HG02870 (cell line): Measurements from ENCODE around the gene ZNF362.
"Not testable (repeated sequence)": the region's sequence is repeated elsewhere in the genome, so short reads cannot be mapped to it uniquely, and the experiment has no call there.

Experiments used
- ATAC-seq: cut with Tn5 transposase; IDR thresholded peaks from one replicate; pipeline ENCODE4 v1.9.1; 2021; ENCODE audit warnings: mild to moderate bottlenecking, moderate library complexity; ENCODE audit not compliant: unreplicated experiment

ZNF362 gene, protein sequence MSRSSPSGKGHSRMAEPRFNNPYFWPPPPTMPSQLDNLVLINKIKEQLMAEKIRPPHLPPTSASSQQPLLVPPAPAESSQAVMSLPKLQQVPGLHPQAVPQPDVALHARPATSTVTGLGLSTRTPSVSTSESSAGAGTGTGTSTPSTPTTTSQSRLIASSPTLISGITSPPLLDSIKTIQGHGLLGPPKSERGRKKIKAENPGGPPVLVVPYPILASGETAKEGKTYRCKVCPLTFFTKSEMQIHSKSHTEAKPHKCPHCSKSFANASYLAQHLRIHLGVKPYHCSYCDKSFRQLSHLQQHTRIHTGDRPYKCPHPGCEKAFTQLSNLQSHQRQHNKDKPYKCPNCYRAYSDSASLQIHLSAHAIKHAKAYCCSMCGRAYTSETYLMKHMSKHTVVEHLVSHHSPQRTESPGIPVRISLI

GRCh38 chr1:33256471-33257206 is at the start of gene ZNF362:
Gene ZNF362, plus strand, starts transcription at chr1:33256492. Its CDS starts 14,083 bp downstream, at chr1:33270575.
- peak; percentile 51 for ATAC-seq

DNA sequence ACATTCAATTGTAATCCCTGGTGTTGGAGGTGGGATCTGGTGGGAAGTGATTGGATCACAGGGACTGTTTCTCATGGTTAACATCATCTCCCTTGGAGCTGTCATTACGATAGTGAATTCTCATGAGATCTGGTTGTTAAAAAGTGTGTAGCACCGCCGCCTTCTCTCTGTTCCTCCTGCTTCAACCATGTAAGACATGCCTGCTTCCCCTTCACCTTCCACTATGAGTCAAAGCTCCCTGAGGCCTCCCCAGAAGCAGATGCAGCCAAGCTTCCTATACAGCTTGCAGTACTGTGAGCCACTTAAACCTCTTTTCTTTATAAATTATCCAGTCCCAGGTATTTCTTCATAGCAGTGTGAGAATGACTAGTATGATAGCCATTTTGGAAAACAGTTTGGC is 44.3 kb upstream of the ZNF362 start:
- ATAC-seq: no peak

DNA sequence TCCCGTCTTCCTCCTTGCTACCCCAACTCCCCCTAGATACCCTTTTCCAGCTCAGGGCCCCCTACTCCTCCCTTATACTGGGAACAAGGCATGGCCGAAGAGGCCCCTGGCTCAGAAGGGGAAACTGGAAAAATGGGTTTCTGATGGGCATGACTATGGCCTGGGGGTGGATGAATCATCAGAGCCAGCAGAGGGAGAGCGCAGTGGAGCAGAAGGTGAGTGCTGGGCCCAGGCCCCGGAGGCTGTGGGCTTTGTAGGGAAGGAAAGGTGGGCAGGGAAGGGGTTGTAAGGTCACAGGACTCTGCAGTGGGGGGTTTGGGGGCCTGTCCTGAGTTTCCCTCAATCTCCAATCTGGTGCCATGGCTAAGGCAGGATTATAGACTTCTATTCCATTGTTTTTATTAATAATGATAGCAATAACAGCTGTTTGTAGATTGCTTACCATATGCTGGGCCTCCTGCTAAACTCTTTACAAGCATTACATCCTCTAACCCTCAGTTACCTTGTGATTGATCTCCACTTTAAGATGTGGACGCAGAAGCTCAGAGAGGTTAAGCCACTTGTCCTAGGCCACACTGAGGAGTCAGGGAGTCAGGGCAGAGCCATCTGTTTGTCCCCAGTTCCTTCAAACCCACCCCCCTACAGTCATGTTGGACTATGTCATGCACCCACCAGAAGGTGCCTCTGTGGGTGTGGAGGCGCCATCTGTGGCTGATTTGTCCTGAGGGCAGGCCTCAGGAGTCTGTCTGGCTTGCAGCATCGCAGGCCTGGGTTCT is 36.2 kb upstream of the ZNF362 start:
- ATAC-seq: no peak

DNA sequence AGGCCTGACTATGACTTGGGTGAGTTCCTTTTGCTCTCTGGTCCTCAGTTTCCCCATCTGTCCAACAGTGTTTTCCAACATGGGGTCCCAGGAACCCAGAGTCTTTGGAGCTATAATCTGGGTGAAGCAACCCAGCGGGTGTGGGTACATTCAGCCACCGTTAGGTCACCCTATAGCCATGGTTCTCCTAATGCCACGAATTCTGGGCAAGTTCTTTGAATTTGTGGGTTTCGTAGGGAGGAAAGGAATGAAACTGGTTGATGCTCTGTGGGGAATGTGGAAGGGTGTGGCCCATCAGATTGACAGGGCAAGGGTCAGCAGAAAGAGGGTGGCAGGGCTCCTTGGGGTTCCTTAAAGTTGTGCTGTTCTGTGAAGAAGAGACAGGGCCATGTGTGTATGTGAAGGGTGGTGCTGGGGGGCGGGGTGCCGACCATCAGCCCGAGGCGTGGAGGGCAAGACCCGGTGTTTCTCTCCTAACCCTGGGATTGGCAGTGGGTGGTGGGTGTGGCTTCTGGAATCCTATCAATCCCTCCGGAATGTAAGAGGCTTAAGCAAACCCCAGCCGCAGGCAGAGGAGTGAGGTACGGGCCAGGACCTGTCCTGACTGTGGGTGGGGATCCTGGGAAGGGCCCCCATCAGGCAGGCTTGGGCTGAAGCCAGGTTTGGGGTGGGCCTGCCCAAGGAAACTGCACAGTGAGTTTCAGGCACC is 35.5 kb upstream of the ZNF362 start:
- no peak for ATAC-seq

- ATAC-seq: no peak
Observed at GRCh38 chr1:33221385-33221758, 34.9 kb upstream of the ZNF362 start.

- ATAC-seq: no peak
Observed at GRCh38 chr1:33222381-33222780, 33.9 kb upstream of the ZNF362 start.

- ATAC-seq: no peak
Observed at GRCh38 chr1:33224166-33224707, 32.1 kb upstream of the ZNF362 start.

- ATAC-seq: no peak
Observed at GRCh38 chr1:33225586-33225985, 30.7 kb upstream of the ZNF362 start.

- no peak for ATAC-seq
Observed at GRCh38 chr1:33228935-33229487, 27.3 kb upstream of the ZNF362 start.

DNA sequence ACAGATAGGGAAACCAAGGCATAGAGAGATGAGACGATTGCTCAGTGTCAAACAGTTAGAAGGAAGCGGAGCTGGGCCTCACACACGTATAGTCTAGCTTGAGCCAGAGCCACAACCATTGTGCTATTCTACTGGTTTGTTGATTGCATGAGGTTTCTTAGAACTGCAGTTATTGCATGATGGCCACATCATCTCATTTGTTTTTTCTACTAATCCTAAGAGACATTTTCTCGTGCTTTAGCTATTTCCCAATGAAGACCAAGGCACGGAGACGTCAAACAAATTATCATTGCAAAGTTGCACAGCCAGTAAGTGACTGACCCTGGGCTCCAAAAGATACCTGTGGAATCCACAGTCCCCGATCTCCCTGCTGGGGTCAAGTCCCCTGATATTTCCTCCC is 25.1 kb upstream of the ZNF362 start:
- no peak for ATAC-seq

GRCh38 chr1:33232716-33233115 is 23.6 kb upstream of the ZNF362 start:
- ATAC-seq: peak; percentile 54

- no peak for ATAC-seq
Observed at GRCh38 chr1:33234131-33234530, 22.2 kb upstream of the ZNF362 start.

GRCh38 chr1:33234588-33234990 is 21.7 kb upstream of the ZNF362 start:
- no peak for ATAC-seq

DNA sequence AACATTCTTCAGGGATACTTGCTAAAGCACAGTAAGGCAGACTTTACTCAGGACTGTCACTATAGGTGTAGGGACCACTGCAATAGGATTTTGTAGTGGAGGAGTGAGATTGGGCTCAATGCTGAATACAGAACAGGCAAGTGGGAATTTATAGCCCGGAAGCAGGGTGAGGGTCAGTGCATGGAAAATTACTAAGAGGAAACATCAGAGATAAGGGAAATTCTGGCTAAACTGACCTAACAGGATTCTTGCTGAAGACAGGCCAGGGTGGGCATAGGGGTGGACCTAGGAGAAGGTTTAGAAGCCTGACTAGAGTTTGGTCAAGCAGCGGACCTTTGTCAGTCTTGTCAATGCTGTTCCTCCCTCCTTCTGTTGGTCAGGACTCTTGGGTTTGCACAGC is 20.8 kb upstream of the ZNF362 start:
- no peak for ATAC-seq

GRCh38 chr1:33236498-33236897 is 19.8 kb upstream of the ZNF362 start:
- ATAC-seq: no peak

- no peak for ATAC-seq
Observed at GRCh38 chr1:33237579-33237978, 18.7 kb upstream of the ZNF362 start.

DNA sequence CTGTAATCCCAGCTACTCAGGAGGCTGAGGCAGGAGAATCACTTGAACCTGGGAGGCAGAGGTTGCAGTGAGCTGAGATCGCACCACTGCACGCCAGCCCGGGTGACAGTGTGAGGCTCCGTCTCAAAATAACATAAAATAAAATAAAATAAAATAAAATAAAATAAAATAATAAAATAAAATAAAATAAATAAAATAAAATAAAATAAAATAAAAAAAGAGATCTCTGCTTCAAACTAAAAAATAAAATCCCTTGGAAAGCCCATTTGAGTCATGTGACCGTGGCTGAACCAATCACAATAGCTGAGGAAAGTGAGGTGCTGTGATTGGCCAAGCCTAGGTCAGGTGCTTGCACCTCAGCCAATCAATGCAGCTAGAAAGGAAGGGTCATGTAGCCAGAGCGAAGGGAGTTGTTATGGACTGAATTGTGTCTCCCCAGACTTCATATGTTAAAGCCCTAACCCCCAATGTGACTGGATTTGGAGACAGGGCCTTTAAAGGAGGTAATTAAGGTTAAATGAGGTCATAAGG is 18.0 kb upstream of the ZNF362 start:
- not testable (repeated sequence) for ATAC-seq

DNA sequence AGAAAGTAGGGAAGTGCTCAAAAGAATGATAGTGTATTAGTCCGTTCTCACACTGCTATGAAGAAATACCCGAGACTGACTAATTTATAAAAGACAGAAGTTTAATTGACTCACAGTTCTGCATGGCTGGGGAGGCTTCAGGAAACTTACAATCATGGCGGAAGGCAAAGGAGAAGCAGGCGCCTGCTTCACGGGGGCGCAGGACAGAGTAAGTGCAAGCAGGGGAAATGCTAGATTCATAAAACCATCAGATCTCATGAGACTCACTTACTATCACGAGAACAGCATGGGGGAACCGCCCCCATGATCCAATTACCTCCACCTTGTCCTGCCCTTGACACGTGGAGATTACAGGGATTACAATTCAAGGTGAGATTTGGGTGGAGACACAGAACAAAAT is 16.9 kb upstream of the ZNF362 start:
- not testable (repeated sequence) for ATAC-seq

- ATAC-seq: no peak
Observed at GRCh38 chr1:33241866-33242265, 14.4 kb upstream of the ZNF362 start.

DNA sequence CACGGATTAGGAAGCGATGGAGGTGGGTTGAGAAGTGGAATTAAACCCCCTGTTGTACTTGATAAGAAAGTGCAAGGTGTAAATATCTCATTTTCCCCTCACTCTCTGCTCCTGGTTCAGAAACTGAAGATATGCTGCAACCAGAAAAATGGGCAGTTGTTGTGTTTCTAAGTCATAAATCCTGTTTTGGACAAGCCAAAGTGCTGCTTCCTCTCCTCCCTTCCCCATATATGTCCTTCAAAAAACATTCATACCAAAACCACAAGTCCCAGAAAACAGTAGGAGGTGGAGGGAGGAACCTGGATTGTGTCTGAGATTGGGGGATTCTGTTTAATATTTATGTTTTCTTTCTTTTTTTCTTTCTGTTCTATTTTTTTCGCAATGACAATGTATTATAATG is 13.6 kb upstream of the ZNF362 start:
- no peak for ATAC-seq
